GM21723 (cell line): Measurements from ENCODE around the gene VAMP7.
"Not testable (repeated sequence)": the region's sequence is repeated elsewhere in the genome, so short reads cannot be mapped to it uniquely, and the experiment has no call there.

Experiments used
- ATAC-seq: cut with Tn5 transposase; IDR thresholded peaks from one replicate; pipeline ENCODE4 v1.9.1; 2021; ENCODE audit warnings: mild to moderate bottlenecking, moderate library complexity; ENCODE audit not compliant: unreplicated experiment

Gene VAMP7

DNA sequence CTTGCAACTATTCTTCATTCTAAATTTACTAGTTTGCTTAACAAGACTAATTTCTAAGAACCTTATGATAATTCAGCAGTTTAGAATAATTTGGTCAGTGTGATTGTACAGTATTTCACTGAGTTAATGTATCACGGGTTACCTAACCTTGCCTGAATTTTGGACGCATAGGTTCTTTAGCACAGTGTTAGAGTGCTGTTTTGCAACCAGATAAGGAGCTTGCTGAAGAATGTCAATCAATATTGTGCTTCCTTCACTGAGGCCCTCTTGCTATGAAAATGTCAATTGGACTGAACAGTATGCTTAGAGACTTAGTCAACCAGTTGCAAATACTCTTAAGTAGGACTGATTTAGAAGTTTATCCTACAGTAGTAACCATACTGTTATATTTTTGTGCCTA lies 19.6 kb downstream of the VAMP7 start:
- ATAC-seq, result no peak

DNA sequence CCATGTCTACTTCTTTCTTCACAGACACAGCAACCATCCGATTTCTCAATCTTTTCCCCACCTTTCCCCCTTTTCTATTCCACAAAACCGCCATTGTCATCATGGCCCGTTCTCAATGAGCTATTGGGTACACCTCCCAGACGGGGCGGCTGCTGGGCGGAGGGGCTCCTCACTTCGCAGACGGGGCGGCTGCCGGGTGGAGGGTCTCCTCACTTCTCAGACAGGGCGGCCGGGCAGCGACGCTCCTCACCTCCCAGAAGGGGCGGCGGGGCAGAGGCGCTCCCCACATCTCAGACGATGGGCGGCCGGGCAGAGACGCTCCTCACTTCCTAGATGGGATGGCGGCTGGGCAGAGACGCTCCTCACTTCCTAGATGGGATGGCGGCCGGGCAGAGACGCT lies 26.5 kb downstream of the VAMP7 start:
- ATAC-seq, result not testable (repeated sequence)

DNA sequence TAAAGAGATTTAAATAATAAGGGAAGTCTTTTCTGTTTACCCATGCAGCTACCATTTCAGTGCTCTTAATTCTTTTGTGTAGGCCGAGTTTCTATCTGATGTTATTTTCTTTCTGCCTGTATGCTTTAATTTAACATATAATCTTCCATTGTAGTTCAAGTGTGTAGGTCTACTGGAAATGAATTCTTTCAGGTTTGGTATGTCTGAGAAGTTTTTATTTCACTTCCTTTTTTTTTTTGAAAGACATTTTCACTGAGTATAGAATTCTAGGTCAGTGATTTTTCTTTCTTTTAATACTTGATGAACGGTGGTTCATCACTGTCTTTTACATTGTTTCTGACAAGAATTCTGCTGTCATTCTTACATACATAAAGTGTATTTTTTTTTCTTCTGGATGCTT lies 42.1 kb downstream of the VAMP7 start:
- ATAC-seq, result no peak

DNA sequence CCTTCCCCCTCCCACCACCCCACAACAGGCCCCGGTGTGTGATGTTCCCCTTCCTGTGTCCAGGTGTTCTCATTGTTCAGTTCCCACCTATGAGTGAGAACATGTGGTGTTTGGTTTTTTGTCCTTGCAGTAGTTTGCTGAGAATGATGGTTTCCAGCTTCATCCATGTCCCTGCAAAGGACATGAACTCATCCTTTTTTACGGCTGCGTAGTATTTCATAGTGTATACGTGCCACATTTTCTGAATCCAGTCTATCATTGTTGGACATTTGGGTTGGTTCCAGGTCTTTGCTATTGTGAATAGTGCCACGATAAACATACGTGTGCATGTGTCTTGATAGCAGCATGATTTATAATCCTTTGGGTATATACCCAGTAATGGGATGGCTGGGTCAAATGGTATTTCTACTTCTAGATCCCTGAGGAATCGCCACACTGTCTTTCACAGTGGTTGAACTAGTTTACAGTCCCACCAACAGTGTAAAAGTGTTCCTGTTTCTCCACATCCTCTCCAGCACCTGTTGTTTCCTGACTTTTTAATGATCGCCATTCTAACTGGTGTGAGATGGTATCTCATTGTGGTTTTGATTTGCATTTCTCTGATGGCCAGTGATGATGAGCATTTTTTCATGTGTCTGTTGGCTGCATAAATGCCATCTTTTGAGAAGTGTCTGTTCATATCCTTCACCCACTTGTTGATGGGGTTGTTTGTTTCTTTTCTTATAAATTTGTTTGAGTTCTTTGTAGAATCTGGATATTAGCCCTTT lies 49.9 kb downstream of the VAMP7 start:
- ATAC-seq, result not testable (repeated sequence)

DNA sequence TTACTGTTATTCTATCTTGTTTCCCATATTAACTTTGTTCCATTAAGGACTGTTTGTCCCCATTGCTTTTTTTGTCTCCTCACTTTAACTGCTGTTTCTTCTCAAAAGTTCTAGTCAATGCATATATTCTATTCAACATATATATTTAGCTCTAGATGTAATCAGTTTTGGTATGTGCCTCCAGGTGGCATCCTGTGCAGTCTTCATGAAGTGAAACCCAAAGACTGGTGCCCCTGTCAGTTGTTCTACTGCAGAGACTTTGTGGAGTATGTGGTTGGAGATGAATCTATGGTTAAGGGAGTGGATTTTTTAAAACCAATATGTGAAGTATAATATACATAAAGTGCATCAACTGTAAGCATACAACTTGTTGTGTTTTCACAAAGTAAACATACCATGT lies 57.0 kb downstream of the VAMP7 start:
- ATAC-seq, result no peak

DNA sequence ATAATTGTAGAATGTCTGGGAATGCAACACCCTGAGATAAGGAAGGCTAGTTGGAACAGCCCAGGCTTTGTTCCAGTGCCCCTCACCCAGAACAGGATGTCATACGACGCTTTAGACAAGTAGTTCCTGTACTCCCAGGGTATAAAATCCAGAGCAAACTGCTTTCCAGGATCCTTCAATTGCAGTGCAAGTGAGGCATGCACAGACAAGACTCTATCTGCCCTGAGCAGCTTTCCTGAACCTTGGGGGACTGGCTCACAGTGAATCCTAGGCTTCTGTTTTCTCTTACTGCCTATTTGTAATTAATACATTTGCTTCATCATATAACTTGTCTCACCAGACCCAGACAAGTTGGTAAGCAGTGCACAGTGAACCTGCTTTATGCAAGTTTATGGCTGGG lies 68.0 kb downstream of the VAMP7 start:
- ATAC-seq, result no peak

DNA sequence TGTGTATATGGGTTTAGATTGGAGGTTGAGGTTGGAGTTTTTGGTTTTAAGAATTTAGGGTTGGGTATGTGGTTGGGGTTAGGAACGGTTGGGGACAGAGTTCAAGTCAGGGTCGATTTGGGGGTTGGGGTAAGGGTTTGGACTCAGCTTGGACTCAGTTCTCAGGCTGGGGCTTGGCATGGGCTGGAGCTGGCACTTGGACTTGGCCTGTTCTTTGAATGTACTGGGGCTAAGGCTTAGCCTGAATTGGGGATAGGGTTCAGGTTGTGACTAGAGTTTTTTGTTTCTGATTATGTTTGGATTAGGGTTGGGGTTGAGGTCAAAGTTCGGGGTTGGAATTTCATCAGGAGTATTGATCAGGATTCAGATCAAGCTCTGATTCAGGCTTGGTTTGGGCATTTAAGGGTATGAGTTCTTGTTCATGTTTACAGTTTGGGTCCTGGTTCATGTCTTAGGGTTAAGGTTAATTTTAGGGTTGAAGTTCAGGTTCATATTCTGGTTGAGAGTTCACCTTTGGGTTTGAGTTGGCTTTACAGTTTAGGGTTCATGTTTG lies 70.2 kb downstream of the VAMP7 start:
- no peak for ATAC-seq

DNA sequence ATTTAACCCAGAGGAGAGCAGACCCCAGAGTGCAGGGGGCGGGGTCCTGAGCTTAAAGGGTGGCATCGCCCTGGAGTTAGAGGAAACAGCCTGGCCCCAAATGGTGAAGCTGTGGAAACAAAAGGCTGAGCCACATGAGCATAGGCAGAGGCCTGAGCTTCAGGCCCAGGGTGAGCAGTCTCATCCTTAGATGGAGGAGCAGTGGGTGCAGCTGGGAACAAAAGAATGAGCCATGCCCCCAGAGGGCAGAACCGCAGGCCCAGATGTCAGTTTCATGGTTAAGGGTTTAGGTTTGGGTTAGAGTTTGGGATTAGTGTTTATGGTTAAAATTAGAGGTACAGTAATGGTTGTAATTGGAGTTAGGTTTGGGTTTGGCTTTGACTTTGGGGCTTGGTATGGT lies 71.9 kb downstream of the VAMP7 start:
- no peak for ATAC-seq

DNA sequence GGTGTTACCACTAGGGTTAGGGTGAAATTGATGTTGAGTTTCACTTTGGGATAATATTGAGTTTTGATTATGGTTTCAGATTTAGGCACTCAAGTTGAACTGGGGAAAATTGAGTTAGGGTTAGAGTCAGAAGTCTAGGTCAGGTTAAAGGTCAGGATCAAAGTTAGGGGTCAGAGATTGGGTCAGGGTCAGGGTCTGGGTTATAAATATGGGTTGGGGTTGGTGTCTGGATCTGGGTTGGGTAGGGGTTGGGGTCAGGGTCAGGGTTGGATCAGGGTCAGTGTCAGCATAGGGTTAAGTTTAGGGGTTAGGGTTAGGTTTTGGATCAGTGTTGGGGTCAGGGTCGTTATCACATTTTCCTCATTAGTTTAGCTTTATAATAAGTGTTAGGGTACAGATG lies 73.6 kb downstream of the VAMP7 start:
- ATAC-seq, result no peak

DNA sequence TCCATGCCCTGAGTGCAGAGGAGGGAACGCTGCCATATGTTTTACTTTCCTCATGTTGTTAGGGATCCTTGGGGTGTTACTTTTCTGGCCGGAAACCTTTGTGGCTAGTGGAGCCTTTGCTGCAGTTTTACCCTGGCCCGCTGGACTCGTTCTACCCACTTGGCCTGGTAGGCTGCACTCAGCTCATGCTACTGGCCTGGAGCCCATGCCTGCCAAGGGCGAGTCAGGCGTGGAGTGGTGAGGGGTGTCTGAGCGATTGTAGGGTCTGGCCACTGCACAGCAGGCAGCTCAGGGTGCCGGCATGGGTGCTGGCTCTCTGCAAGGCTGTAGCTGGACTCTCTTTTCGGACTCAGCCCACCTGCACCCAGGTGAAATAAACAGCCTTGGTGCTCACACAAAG lies 75.0 kb downstream of the VAMP7 start:
- no peak for ATAC-seq

DNA sequence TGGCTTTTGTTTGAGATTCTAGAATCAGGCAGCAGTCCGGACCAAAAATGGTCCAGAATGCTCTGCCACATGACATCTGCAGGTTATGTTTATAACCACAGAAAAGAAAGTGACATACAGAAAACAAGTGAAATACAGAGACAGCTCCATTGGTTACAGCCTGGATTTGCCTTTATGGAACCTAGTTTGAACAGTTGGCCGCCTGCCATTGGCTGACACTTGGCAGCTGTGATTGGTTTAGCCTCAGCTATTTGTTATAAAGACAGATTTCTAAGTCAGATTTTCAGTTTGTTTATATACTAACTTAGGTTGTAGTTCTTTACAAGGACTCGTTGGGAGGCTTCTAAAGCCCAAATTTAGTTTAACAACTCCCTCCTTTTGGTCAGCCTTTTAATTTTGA lies 75.5 kb downstream of the VAMP7 start:
- no peak for ATAC-seq

DNA sequence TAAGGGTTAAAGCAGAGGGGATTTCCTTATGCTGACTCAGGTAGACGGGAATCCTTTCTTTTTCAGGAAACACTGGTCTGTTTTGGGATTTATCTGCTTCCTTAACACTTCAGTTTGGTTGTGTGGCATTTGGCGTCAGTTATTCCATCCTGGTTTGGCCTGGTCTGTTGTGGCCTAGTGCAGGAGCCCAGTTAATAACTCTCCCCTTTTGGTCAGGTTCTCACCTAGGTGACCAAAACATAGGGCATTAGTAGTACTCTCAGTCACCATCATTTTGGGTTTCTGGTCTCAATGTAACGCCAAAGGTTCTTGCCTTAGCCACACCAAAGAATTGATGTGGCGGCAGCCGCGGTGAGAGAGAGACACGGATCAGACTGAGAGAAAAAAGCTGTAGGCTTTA lies 76.7 kb downstream of the VAMP7 start:
- ATAC-seq, result no peak

DNA sequence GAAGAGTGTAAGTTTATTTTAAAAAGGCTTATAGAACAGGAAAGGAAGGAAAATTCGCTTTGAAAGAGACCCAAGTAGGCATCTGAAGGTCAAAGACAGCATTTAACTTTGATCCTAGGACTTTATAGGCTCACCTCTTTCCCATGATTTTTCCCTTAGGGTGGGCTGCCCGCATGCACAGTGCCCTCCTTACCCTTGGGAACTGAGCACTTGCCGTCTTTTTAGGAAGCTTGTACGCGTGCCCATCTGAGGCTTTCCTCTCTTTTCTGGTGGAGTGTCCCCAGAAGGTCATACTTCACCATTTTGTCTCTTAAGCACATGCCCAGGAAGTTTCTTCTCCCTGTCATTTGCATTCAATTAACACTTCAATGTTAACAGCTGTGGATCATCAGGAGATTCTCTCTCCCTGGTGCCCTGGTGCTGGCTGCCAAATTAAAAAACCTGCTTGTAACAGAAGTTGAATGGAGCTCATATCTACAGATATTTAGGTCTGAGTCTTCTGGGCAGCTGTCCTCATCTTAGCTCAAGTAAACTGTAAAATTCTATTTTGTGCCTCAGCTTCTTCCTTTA lies 78.0 kb downstream of the VAMP7 start:
- ATAC-seq, result no peak

DNA sequence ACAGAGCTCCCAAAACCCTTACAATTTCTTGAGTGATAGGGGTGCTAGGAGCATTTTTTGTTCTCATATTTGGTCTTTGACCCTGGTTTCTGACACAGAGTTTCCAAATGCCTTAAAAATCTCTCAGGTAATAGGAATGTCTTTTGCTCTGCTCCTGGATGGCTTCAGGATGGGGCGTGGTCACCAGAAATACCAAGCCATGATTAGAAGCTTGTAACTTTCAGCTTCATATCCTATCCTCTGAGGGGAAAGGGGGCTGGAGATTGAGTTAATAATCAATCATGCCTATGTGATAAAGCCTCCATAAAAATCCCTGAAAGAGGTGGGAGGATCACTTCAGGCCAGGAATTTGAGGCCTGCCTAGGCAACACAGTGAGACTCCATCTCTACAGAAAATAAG lies 81.8 kb downstream of the VAMP7 start:
- no peak for ATAC-seq

DNA sequence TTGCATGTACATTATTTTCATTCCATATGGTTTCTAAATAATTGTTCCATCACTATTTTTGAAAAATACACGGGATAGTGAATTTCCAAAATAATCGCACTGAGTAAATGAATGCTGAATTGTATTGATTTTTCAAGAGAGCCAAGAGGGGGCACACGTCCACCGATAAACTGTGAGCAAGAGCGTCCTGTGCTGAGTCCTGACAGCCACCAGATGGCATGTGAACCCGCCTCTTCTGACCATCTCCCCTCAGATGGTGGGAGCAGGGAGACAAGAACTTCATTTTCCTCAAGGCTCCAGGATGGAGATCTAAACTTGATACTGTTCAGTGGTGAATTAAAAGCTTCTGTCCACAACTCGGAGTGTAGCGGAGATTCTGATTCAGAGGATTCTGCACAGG lies 85.7 kb downstream of the VAMP7 start:
- ATAC-seq, result peak; percentile 56

DNA sequence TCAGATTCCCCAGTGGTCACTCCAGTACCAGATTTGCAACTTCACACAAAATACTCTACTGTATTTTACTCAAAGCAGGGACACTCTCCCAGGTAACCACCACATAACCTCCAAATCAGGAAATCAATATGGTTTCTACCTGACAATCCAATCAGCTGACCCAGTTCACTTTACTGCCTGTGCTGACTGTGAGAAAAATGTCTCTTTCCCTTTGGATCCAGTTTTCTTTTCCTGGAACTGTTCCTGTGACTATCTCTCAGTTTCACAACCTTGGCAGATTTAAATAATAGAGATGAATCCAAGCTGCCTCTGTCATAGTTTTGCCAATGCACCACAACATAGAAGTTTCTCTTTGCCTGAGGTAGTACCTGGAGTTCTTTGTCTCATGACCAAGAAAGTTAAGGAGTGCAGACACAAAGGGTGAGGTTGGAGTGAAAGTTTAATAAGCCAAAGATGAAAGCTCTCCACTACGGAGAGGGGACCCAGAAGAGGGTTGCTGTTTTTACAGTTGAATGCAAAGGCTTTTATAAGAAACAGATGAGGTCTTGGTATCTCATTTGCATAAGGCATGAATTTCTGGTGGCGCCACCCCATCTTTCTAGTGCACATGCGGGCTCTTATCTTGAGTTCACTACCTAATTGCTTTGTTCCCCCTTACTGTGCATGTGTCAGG lies 86.6 kb downstream of the VAMP7 start:
- ATAC-seq, result no peak

DNA sequence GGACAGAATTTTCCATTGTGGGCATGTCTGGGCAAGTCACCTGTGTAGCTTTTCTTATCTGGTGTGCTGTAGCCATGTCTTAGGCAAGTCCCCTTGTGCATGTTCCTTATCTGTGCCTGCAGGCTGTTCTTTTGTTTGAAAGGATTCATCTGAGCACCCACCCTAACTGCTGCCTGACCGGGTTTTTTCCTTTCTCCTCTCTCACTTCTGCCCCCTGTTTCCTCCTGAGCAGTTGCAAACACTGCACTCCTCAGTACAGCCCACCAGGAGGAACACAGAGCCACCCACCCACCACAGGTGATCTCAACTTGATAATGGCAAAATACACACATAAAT lies 87.1 kb downstream of the VAMP7 start:
- ATAC-seq, result no peak

DNA sequence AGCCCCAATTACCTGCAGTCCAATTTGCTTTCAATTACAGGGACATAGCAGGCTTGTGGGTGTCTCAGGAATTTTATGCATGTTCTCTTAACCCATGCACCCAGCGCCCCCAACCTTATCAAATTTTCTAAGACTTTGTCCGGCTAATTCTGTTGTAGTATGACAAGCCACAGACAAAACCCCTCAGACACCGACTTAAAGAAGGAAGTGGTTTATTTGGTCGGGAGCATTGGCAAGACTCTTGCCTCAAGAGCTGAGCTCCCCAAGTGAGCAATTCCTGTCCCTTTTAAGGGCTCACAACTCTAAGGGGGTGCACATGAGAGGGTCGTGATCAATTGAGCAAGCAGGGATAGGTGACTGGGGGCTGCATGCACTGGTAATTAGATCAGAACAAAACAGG lies 87.6 kb downstream of the VAMP7 start:
- ATAC-seq, result no peak

DNA sequence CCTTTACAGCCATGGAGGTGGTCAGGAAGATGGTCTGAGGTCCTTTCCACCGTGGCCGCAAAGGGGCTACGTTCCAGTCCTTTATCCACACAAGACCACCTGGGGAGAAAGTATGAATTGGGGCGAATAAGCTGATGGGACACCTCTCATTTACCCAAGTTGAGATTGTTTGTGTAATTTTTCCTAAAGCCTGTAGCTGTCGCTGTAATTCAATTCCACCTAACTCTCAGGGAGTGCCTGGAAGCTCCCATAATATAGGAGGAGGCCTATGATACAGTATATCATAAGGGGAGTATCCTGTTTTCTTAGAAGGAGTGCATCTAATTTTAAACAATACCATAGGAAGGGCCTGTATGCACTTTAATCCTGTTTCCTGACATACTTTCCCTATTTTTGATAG lies 90.5 kb downstream of the VAMP7 start:
- ATAC-seq, result not testable (repeated sequence)

DNA sequence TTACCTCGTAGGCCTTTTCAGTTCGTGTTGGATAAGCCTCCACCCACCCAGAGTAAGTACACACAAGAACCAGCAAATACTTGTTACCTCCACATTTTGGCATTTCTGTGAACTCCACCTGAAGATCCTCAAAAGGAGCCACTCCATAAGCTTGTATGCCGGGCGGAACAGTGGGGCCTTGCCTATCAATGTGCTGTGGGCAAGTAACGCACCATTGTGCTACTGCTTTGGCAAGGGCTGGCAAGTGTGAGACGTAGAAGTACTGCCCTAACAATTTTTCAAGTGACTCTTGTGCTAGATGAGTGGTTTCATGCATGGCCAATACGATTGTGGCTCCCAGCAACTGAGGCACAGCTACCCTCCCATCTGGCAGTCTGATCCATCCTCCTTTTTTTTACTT lies 91.1 kb downstream of the VAMP7 start:
- ATAC-seq, result not testable (repeated sequence)

DNA sequence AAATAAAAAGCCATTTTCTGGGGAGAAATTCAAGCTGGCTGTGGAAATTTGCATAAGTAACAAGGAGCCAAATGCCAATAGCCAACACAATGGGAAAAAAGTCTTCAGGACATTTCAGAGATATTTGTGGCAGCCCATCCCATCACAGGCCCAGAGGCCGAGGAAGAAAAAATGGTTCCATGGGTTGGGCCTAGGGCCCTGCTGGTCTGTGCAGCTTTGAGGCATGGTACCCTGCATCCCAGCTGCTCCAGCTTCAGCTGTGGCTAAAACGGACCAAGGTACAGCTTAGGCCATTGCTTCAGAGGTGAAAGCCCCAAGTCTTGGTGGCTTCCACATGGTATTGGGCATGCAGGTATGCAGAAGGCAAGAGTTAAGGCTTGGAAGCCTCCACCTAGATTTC lies 102.2 kb downstream of the VAMP7 start:
- ATAC-seq, result no peak

DNA sequence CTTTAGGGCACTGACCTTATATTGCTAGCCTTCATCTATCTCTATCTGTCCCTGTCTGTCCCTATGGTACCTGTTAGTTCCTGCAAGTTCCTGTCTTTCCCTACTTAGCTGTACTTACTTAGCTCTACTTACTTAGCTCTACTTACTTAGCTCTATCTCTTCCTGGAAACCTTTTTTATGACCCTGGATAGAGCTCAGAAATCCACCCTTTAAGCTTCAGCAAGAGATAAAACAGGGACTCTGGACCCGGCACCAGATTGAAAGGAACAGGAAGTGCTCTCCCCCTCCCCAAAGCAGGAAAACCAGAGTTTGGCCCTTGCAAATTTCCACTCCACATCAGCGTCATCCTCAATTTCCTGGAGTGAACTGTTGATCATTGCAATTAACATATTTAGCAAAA lies 104.1 kb downstream of the VAMP7 start:
- no peak for ATAC-seq
